SKM-1 treated with dmso at 0.1 percent for 144 hours (cell line): ENCODE results near the gene CUZD1.
"Not testable (repeated sequence)": the region's sequence is repeated elsewhere in the genome, so short reads cannot be mapped to it uniquely, and the experiment has no call there.

Source experiments
- DNase-seq: peaks from one replicate; lab custom pipeline; 2025; ENCODE audit not compliant: unreplicated experiment; lab: John Stamatoyannopoulos, UW

Gene CUZD1

GRCh38 chr10:122845783-122846332 is at the start of gene CUZD1:
Gene CUZD1, minus strand, starts transcription at chr10:122845857. Its CDS starts 14 bp downstream, at chr10:122845843.
- DNase-seq, result no peak

- DNase-seq, result no peak
These were observed 48.7 kb upstream of the CUZD1 start for GRCh38 chr10:122894261-122894944.

GRCh38 chr10:122884166-122884565 is 38.5 kb upstream of the CUZD1 start:
- no peak for DNase-seq

GRCh38 chr10:122882766-122883165 is 37.1 kb upstream of the CUZD1 start:
- no peak for DNase-seq

GRCh38 chr10:122879339-122880273 is 33.9 kb upstream of the CUZD1 start, which contains the start of gene FAM24B:
Gene FAM24B, minus strand, starts transcription at chr10:122879581. Its CDS starts 29,066 bp downstream, at chr10:122850515.
- peak; percentile 97 for DNase-seq

GRCh38 chr10:122878799-122879338 is 33.2 kb upstream of the CUZD1 start:
- DNase-seq, result peak; percentile 32

- DNase-seq, result no peak
These were observed 31.6 kb upstream of the CUZD1 start for GRCh38 chr10:122877264-122877663.

GRCh38 chr10:122876467-122876855 is 30.8 kb upstream of the CUZD1 start:
- DNase-seq, result no peak

GRCh38 chr10:122875843-122876466 is 30.3 kb upstream of the CUZD1 start:
- DNase-seq, result no peak

- not testable (repeated sequence) for DNase-seq
These were observed 26.3 kb upstream of the CUZD1 start for GRCh38 chr10:122871947-122872346.

GRCh38 chr10:122868768-122869167 is 23.1 kb upstream of the CUZD1 start:
- DNase-seq, result not testable (repeated sequence)

- not testable (repeated sequence) for DNase-seq
These were observed 21.3 kb upstream of the CUZD1 start for GRCh38 chr10:122866757-122867482.

GRCh38 chr10:122864901-122865300 is 19.2 kb upstream of the CUZD1 start:
- no peak for DNase-seq

GRCh38 chr10:122864194-122864592 is 18.5 kb upstream of the CUZD1 start:
- no peak for DNase-seq

GRCh38 chr10:122863216-122864193 is 17.8 kb upstream of the CUZD1 start:
- DNase-seq, result no peak

GRCh38 chr10:122861711-122862161 is 16.1 kb upstream of the CUZD1 start:
- no peak for DNase-seq

GRCh38 chr10:122859527-122859926 is 13.9 kb upstream of the CUZD1 start:
- DNase-seq, result no peak

GRCh38 chr10:122858042-122858441 is 12.4 kb upstream of the CUZD1 start:
- DNase-seq, result not testable (repeated sequence)

GRCh38 chr10:122856902-122857301 is 11.2 kb upstream of the CUZD1 start:
- DNase-seq, result no peak
